ENCODE results near the gene GALNT15. TPM values are rescaled to one million over a fixed set of nuclear protein-coding genes. Genes with fewer than 3 reads are reported as not detected.

Gene GALNT15
- polyA plus RNA-seq, 1 donor (not counting 4 experiments of a cell fraction or from before 2014, with no cell fraction given), result not detected

GRCh38 chr3:16243706-16244490 lies 69.4 kb downstream of the GALNT15 start:
- TF ChIP-seq EZH2 (IDR thresholded peaks at IDR 0.05; ENCODE audit: low read length), result no peak
- TF ChIP-seq CTCF (optimal IDR thresholded peaks at IDR 0.05 in 1 of 3, IDR thresholded peaks at IDR 0.05 in 1 of 3, conservative IDR thresholded peaks at IDR 0.05 in 1 of 3; ENCODE audit: extremely low read depth in 1 of 3, insufficient read depth in 2 of 3, low read length in 3 of 3), result no peak
- DNase-seq (ENCODE audit: low read depth, low spot score) (no peak), FAIRE-seq (no peak)
- no peaks in the 10 kb centered on the region for H3K36me3 ChIP-seq (ENCODE audit: control insufficient read depth in 2 of 2, extremely low read depth in 1 of 2, insufficient read depth in 2 of 2, low read length in 2 of 2)
- H2AFZ ChIP-seq (ENCODE audit: control insufficient read depth, low read length), result no peak overlapping the region
- no peaks in the 10 kb centered on the region for H3K27me3 ChIP-seq (ENCODE audit: control insufficient read depth, extremely low read depth, insufficient read depth, low read length)
- no peak overlapping the region for H3K9ac ChIP-seq (ENCODE audit: control insufficient read depth, extremely low read depth, insufficient read depth, low read length)
- peaks cover 5% of the 10 kb centered on the region for H3K4me1 ChIP-seq (ENCODE audit: control insufficient read depth, extremely low read depth, insufficient read depth, low read length)
- dilution Hi-C loops (cut with MboI; ENCODE audit: extremely low pct_ligation_motif_present, low sequenced_read_pairs), result no loop called here
- H3K27ac ChIP-seq (ENCODE audit: control insufficient read depth, insufficient read depth, low read length), result no peak overlapping the region
- no peak overlapping the region for H3K4me3 ChIP-seq (ENCODE audit: control insufficient read depth in 2 of 3, extremely low read depth in 1 of 3, insufficient read depth in 2 of 3, low read depth in 1 of 3, low read length in 3 of 3)
- H3K79me2 ChIP-seq (ENCODE audit: control insufficient read depth, insufficient read depth, low read length), result no peaks in the 10 kb centered on the region
- no peaks in the 10 kb centered on the region for H3K9me1 ChIP-seq (ENCODE audit: control insufficient read depth, extremely low read depth, insufficient read depth, low read length)
- H3K9me3 ChIP-seq (ENCODE audit: control insufficient read depth, low read depth, low read length), result no peaks in the 10 kb centered on the region
- H3K4me2 ChIP-seq (ENCODE audit: control insufficient read depth, extremely low read depth, insufficient read depth, low read depth, low read length), result no peak overlapping the region
- H4K20me1 ChIP-seq (ENCODE audit: control insufficient read depth, extremely low read depth, insufficient read depth, low read length), result no peaks in the 10 kb centered on the region

- Histone ChIP-seq H3K79me2 (ENCODE audit: control insufficient read depth, insufficient read depth, low read length) (no peaks in the 10 kb centered on the region), H3K4me1 (ENCODE audit: control insufficient read depth, extremely low read depth, insufficient read depth, low read length) (peaks cover under 1% of the 10 kb centered on the region), H3K27ac (ENCODE audit: control insufficient read depth, insufficient read depth, low read length) (no peak overlapping the region), H3K9me1 (ENCODE audit: control insufficient read depth, extremely low read depth, insufficient read depth, low read length) (no peaks in the 10 kb centered on the region), H4K20me1 (ENCODE audit: control insufficient read depth, extremely low read depth, insufficient read depth, low read length) (no peaks in the 10 kb centered on the region), H3K9ac (ENCODE audit: control insufficient read depth, extremely low read depth, insufficient read depth, low read length) (no peak overlapping the region), H3K36me3 (ENCODE audit: control insufficient read depth in 2 of 2, extremely low read depth in 1 of 2, insufficient read depth in 2 of 2, low read length in 2 of 2) (no peaks in the 10 kb centered on the region), H3K27me3 (ENCODE audit: control insufficient read depth, extremely low read depth, insufficient read depth, low read length) (no peaks in the 10 kb centered on the region), H3K4me3 (ENCODE audit: control insufficient read depth in 2 of 3, extremely low read depth in 1 of 3, insufficient read depth in 2 of 3, low read depth in 1 of 3, low read length in 3 of 3) (no peak overlapping the region), H3K9me3 (ENCODE audit: control insufficient read depth, low read depth, low read length) (no peaks in the 10 kb centered on the region), H2AFZ (ENCODE audit: control insufficient read depth, low read length) (no peak overlapping the region), H3K4me2 (ENCODE audit: control insufficient read depth, extremely low read depth, insufficient read depth, low read depth, low read length) (no peak overlapping the region)
- FAIRE-seq, result no peak
- dilution Hi-C loops (cut with MboI; ENCODE audit: extremely low pct_ligation_motif_present, low sequenced_read_pairs), result no loop called here
- TF ChIP-seq CTCF (optimal IDR thresholded peaks at IDR 0.05 in 1 of 3, IDR thresholded peaks at IDR 0.05 in 1 of 3, conservative IDR thresholded peaks at IDR 0.05 in 1 of 3; ENCODE audit: extremely low read depth in 1 of 3, insufficient read depth in 2 of 3, low read length in 3 of 3) (no peak), EZH2 (IDR thresholded peaks at IDR 0.05; ENCODE audit: low read length) (no peak)
- DNase-seq (ENCODE audit: low read depth, low spot score), result no peak
Observed at GRCh38 chr3:16245609-16246008, 71.1 kb downstream of the GALNT15 start.

All from keratinocyte (primary cell).